Mesothelial cell of epicardium (in vitro differentiated cells): ENCODE data around the gene TPK1. TPM values are rescaled to one million over a fixed set of nuclear protein-coding genes. Genes with fewer than 3 reads are reported as not detected.

Source experiments
- DNase-seq, 2 experiments: peaks; one replicate each; pipeline ENCODE4 v3.0.0; 2021; ENCODE audit warnings: low spot score in 2 of 2; ENCODE audit not compliant: unreplicated experiment in 2 of 2
- H3K27ac Mint-ChIP-seq: 2 replicates; pipeline ENCODE4 v1.8.0; 2021; ENCODE audit warnings: mixed read lengths
- H3K27me3 Mint-ChIP-seq: 2 replicates; pipeline ENCODE4 v1.8.0; 2021; ENCODE audit warnings: low read depth, mixed read lengths
- H3K36me3 Mint-ChIP-seq: 2 replicates; pipeline ENCODE4 v1.8.0; 2021; ENCODE audit warnings: mixed read lengths
- H3K4me1 Mint-ChIP-seq: 2 replicates; pipeline ENCODE4 v1.8.0; 2021; ENCODE audit warnings: mixed read lengths
- H3K4me3 Mint-ChIP-seq: 2 replicates; pipeline ENCODE4 v1.8.0; 2021; ENCODE audit warnings: mild to moderate bottlenecking, moderate library complexity, mixed read lengths
- H3K9me3 Mint-ChIP-seq: 2 replicates; pipeline ENCODE4 v1.8.0; 2021; ENCODE audit warnings: mixed read lengths
- total RNA-seq: library from RNA; stranded (reverse); gene quantifications from 3 replicates; pipeline ENCODE4 v1.2.1, GENCODE V29; 2021
- TF ChIP-seq, protein P1 (sequence below): fragments of 200-600 bp; sonication (generic); IDR thresholded peaks from one replicate; pipeline ENCODE4 v1.5.0; 2021; ENCODE audit warnings: antibody characterized with exemption; ENCODE audit not compliant: unreplicated experiment

TPK1 gene
- total RNA-seq, 1 donor from 2014 or later = 3.3 TPM

GRCh38 chr7:144527051-144527471 is 308.8 kb downstream of the TPK1 start:
- TF ChIP-seq, protein P1, sequence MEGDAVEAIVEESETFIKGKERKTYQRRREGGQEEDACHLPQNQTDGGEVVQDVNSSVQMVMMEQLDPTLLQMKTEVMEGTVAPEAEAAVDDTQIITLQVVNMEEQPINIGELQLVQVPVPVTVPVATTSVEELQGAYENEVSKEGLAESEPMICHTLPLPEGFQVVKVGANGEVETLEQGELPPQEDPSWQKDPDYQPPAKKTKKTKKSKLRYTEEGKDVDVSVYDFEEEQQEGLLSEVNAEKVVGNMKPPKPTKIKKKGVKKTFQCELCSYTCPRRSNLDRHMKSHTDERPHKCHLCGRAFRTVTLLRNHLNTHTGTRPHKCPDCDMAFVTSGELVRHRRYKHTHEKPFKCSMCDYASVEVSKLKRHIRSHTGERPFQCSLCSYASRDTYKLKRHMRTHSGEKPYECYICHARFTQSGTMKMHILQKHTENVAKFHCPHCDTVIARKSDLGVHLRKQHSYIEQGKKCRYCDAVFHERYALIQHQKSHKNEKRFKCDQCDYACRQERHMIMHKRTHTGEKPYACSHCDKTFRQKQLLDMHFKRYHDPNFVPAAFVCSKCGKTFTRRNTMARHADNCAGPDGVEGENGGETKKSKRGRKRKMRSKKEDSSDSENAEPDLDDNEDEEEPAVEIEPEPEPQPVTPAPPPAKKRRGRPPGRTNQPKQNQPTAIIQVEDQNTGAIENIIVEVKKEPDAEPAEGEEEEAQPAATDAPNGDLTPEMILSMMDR = no peak
- H3K9me3 Mint-ChIP-seq = no peaks in the 10 kb centered on the region
- no peak for DNase-seq
- no peaks in the 10 kb centered on the region for H3K36me3 Mint-ChIP-seq
- H3K27me3 Mint-ChIP-seq = peaks cover 5% of the 10 kb centered on the region
- no peak overlapping the region for H3K27ac Mint-ChIP-seq
- peaks cover 7% of the 10 kb centered on the region for H3K4me1 Mint-ChIP-seq
- no peak overlapping the region for H3K4me3 Mint-ChIP-seq

GRCh38 chr7:144525956-144526355 is 309.9 kb downstream of the TPK1 start:
- Mint-ChIP-seq H3K36me3 (no peaks in the 10 kb centered on the region), H3K27me3 (peaks cover 4% of the 10 kb centered on the region), H3K9me3 (no peaks in the 10 kb centered on the region), H3K27ac (no peak overlapping the region), H3K4me1 (peaks cover 7% of the 10 kb centered on the region), H3K4me3 (no peak overlapping the region)
- no peak for DNase-seq
- TF ChIP-seq, protein P1 = no peak

GRCh38 chr7:144524271-144524670 is 311.6 kb downstream of the TPK1 start:
- peaks cover 7% of the 10 kb centered on the region for H3K27me3 Mint-ChIP-seq
- TF ChIP-seq, protein P1 = no peak
- H3K4me1 Mint-ChIP-seq = peaks cover 11% of the 10 kb centered on the region
- H3K9me3 Mint-ChIP-seq = no peaks in the 10 kb centered on the region
- no peak overlapping the region for H3K27ac Mint-ChIP-seq
- DNase-seq = no peak
- H3K4me3 Mint-ChIP-seq = no peak overlapping the region
- H3K36me3 Mint-ChIP-seq = no peaks in the 10 kb centered on the region

DNA sequence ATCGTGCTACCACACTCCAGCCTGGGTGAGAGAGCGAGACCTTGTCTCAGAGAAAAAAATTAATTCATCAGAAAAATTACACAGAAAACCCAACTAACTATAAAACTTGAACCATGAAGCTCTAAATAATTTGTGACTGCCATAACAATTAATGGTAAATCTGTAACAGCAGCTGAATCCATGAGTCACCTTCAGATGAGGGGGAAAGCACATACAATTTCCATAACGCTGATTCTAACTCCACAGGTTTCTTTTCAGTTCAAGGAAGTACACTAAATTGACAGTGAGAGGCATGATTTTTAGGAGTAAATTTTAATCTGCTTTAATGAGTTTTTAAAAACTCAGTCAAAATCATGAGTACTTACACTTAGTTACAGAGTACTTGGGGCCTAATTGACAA is 312.2 kb downstream of the TPK1 start:
- Mint-ChIP-seq H3K4me1 (peaks cover 11% of the 10 kb centered on the region), H3K9me3 (no peaks in the 10 kb centered on the region), H3K27ac (no peak overlapping the region), H3K27me3 (peaks cover 7% of the 10 kb centered on the region), H3K4me3 (no peak overlapping the region), H3K36me3 (no peaks in the 10 kb centered on the region)
- TF ChIP-seq, protein P1 = no peak
- DNase-seq = no peak

DNA sequence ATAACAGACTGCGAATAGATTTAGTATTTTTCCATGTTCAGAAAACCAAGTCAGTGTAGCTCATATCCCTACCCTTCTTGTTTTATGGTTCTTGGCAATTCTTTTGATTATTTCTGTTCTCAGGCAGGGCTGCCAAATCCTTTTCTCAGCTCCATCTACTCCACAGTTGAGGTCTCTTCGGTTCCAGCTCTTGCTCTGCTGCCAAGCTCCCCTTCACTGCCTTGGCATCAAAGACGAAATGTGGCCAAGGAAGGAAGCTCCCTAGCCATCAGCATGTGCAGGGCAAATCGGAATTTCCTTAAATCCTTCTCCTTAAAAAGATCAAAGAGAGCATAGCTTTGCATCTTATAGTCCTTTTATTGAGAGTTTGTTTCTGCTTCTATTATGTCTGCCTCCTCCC is 315.9 kb downstream of the TPK1 start:
- DNase-seq = no peak
- Mint-ChIP-seq H3K36me3 (no peaks in the 10 kb centered on the region), H3K27ac (no peak overlapping the region), H3K27me3 (peaks cover 7% of the 10 kb centered on the region), H3K9me3 (no peaks in the 10 kb centered on the region), H3K4me1 (peaks cover 14% of the 10 kb centered on the region), H3K4me3 (no peak overlapping the region)
- TF ChIP-seq, protein P1 = no peak

- peaks cover 11% of the 10 kb centered on the region for H3K27me3 Mint-ChIP-seq
- no peaks in the 10 kb centered on the region for H3K9me3 Mint-ChIP-seq
- H3K27ac Mint-ChIP-seq = no peak overlapping the region
- no peak for DNase-seq
- H3K36me3 Mint-ChIP-seq = no peaks in the 10 kb centered on the region
- H3K4me3 Mint-ChIP-seq = no peak overlapping the region
- H3K4me1 Mint-ChIP-seq = peaks cover 14% of the 10 kb centered on the region
- TF ChIP-seq, protein P1 = no peak
Observed at GRCh38 chr7:144518360-144518759, 317.5 kb downstream of the TPK1 start.
